ENCODE data around the gene PYY. TPM values are rescaled to one million over a fixed set of nuclear protein-coding genes. Genes with fewer than 3 reads are reported as not detected.

The PYY gene
- total and polyA plus RNA-seq, 2 donors from 2014 or later, result not detected

- no peaks in the 10 kb centered on the region for H3K36me3 ChIP-seq (ENCODE audit: control insufficient read depth in 2 of 3, insufficient read depth in 3 of 3, low read length in 3 of 3)
- no peak overlapping the region for H3K27ac ChIP-seq (ENCODE audit: low read depth in 2 of 2, low read length in 2 of 2)
- H3K9ac ChIP-seq (ENCODE audit: low read length in 3 of 3), result no peak overlapping the region
- no peaks in the 10 kb centered on the region for H3K4me1 ChIP-seq (ENCODE audit: control insufficient read depth in 2 of 3, insufficient read depth in 2 of 3, low read depth in 1 of 3, low read length in 3 of 3)
- H3K27me3 ChIP-seq (ENCODE audit: control insufficient read depth, insufficient read depth, low read length), result no peaks in the 10 kb centered on the region
- no peaks in the 10 kb centered on the region for H3K9me3 ChIP-seq (ENCODE audit: control insufficient read depth in 2 of 3, insufficient read depth in 1 of 3, low read length in 3 of 3)
- H3K4me3 ChIP-seq (ENCODE audit: low read length in 3 of 3), result no peak overlapping the region
- intact Hi-C loops (cut with DNase I), result no loop called here
- FAIRE-seq (no peak), DNase-seq (no peak)
- TF ChIP-seq CTCF (IDR thresholded peaks at IDR 0.05; ENCODE audit: borderline replicate concordance, extremely low read depth, insufficient read depth), result no peak
These were observed 24.3 kb upstream of the PYY start for GRCh38 chr17:43978078-43978477.

GRCh38 chr17:43976963-43977837, 23.5 kb upstream of the PYY start:
- no peaks in the 10 kb centered on the region for H3K27me3 ChIP-seq (ENCODE audit: control insufficient read depth, insufficient read depth, low read length)
- DNase-seq, result peak in 4 of 5 donors; percentile 22 to 57 (median 40)

GRCh38 chr17:43975898-43976297, 22.2 kb upstream of the PYY start:
- H3K4me1 ChIP-seq (ENCODE audit: control insufficient read depth in 2 of 3, insufficient read depth in 2 of 3, low read depth in 1 of 3, low read length in 3 of 3), result no peaks in the 10 kb centered on the region
- FAIRE-seq, result no peak
- DNase-seq, result no peak
- TF ChIP-seq CTCF (IDR thresholded peaks at IDR 0.05; ENCODE audit: borderline replicate concordance, extremely low read depth, insufficient read depth), result no peak
- H3K4me3 ChIP-seq (ENCODE audit: low read length in 3 of 3), result no peak overlapping the region
- H3K36me3 ChIP-seq (ENCODE audit: control insufficient read depth in 2 of 3, insufficient read depth in 3 of 3, low read length in 3 of 3), result no peaks in the 10 kb centered on the region
- H3K9me3 ChIP-seq (ENCODE audit: control insufficient read depth in 2 of 3, insufficient read depth in 1 of 3, low read length in 3 of 3), result no peaks in the 10 kb centered on the region
- H3K9ac ChIP-seq (ENCODE audit: low read length in 3 of 3), result no peak overlapping the region
- intact Hi-C loops (cut with DNase I), result no loop called here
- H3K27ac ChIP-seq (ENCODE audit: low read depth in 2 of 2, low read length in 2 of 2), result no peak overlapping the region
- no peaks in the 10 kb centered on the region for H3K27me3 ChIP-seq (ENCODE audit: control insufficient read depth, insufficient read depth, low read length)

More at GRCh38 chr17:43976963-43977837, 23.5 kb upstream of the PYY start:
- Histone ChIP-seq H3K9ac (ENCODE audit: low read length in 3 of 3) (no peak overlapping the region), H3K9me3 (ENCODE audit: control insufficient read depth in 2 of 3, insufficient read depth in 1 of 3, low read length in 3 of 3) (no peaks in the 10 kb centered on the region), H3K4me1 (ENCODE audit: control insufficient read depth in 2 of 3, insufficient read depth in 2 of 3, low read depth in 1 of 3, low read length in 3 of 3) (no peaks in the 10 kb centered on the region), H3K27ac (ENCODE audit: low read depth in 2 of 2, low read length in 2 of 2) (no peak overlapping the region), H3K4me3 (ENCODE audit: low read length in 3 of 3) (no peak overlapping the region), H3K36me3 (ENCODE audit: control insufficient read depth in 2 of 3, insufficient read depth in 3 of 3, low read length in 3 of 3) (no peaks in the 10 kb centered on the region)
- intact Hi-C loops (cut with DNase I), result no loop called here
- FAIRE-seq, result no peak
- no peak for TF ChIP-seq CTCF (IDR thresholded peaks at IDR 0.05; ENCODE audit: borderline replicate concordance, extremely low read depth, insufficient read depth)
